ENCODE measurements around the gene WAPL.
"Not testable (repeated sequence)": the region's sequence is repeated elsewhere in the genome, so short reads cannot be mapped to it uniquely, and the experiment has no call there.

WAPL gene

DNA sequence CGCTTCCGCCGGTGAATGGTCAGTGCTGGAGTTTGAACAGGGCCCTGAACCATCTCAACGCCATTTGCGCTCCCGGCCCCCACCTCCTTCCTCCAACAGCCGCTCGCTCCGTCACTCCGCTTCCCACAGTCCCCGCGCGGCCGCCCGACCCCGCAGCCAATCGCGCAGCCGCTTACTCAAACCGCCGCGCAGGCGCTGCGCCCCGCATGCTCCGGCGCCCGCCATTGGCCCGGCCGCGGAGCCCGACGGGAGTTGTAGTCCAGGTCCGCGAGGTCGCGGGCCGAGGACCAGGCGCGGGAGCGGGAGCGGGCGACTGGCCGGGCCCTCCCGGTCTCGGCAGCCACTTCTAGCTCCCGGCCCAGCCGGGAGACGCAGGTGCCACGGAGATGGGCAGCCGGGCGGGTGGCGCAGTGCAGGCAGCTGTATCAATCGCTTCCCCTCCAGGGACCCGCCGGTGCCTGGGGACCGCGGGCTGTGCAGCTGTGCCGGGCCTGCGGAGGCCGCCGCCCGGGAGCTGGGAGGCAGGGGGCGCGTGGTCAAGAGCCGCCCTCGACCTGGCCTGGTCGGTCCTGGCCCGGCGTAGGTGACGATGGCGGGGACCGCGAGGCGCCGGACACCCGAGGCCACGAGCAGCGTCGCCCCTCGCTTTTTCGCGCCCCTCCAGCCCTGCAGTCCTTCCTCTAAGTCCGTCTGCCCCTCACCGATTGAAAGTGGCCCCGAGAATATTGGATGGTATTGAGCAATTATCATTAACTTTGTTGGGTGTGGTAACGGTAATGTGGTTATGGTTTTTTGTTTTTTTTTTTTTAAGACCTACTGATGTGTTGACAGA is at the start of gene WAPL:
Gene WAPL, minus strand, starts transcription at position 115 of the 832 bp plus-strand sequence. CDS start 3,723 bp downstream, outside the sequence.
- Histone ChIP-seq H3K9me3 (ENCODE audit: control insufficient read depth, low read length) (no peaks in the 10 kb centered on the region), H3K36me3 (ENCODE audit: control insufficient read depth, insufficient read depth, low read length) (no peaks in the 10 kb centered on the region), H3K4me3 (ENCODE audit: low read length) (peak within 1 kb of the TSS; percentile 69), H3K4me1 (ENCODE audit: control insufficient read depth, insufficient read depth, low read length) (peaks cover 7% of the 10 kb centered on the region), H3K9ac (ENCODE audit: low read length) (peak within 1 kb of the TSS; percentile 91), H3K27me3 (ENCODE audit: control insufficient read depth, insufficient read depth, low read length) (no peaks in the 10 kb centered on the region)

DNA sequence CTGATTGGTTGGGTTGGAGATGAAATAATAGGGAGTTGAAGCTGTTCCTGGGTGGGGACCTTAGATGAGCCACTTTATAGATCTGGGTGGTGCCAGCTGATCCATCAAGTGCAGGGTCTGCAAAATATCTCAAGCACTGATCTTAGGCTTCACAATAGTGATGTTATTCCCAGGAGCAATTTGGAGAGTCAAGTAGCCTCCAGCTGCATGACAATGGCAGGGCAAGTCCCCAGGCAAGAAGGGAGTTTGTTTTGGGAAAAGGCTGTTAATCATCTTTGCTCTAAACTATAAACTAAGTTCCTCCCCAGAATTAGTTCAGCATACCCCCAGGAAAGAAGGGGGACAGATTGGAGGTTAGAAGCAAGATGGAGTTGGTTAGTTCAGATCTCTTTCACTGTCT is 47.7 kb upstream of the WAPL start:
- Histone ChIP-seq H3K9ac (ENCODE audit: low read length) (no peak overlapping the region), H3K36me3 (ENCODE audit: control insufficient read depth, insufficient read depth, low read length) (no peaks in the 10 kb centered on the region), H3K4me1 (ENCODE audit: control insufficient read depth, insufficient read depth, low read length) (no peaks in the 10 kb centered on the region), H3K9me3 (ENCODE audit: control insufficient read depth, low read length) (no peaks in the 10 kb centered on the region), H3K4me3 (ENCODE audit: low read length) (no peak overlapping the region), H3K27me3 (ENCODE audit: control insufficient read depth, insufficient read depth, low read length) (no peaks in the 10 kb centered on the region)

DNA sequence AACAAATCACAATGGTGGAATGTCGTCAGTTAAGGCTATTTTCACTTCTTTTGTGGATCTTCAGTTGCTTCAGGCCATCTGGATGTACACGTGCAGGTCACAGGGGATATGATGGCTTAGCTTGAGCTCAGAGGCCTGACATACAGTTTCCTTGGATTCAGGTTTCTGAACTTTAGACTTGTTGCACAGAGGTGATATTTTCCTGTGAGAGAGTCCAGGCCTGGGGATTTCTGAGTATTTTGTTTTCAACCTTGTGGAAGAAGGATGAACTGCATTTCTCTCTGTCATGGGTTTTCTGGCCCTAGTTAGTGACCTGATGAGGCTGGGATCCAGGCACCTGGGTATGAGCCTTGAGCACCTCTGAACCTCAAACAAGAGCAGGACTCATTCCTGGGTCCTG is 44.9 kb upstream of the WAPL start:
- H3K4me3 ChIP-seq (ENCODE audit: low read length); H3K9ac ChIP-seq (ENCODE audit: low read length); H3K9me3 ChIP-seq (ENCODE audit: control insufficient read depth, low read length); H3K4me1 ChIP-seq (ENCODE audit: control insufficient read depth, insufficient read depth, low read length); H3K36me3 ChIP-seq (ENCODE audit: control insufficient read depth, insufficient read depth, low read length); H3K27me3 ChIP-seq (ENCODE audit: control insufficient read depth, insufficient read depth, low read length): not testable (repeated sequence)

GRCh38 chr10:86563338-86563737 is 41.7 kb upstream of the WAPL start:
- H3K9ac ChIP-seq (ENCODE audit: low read length); H3K4me3 ChIP-seq (ENCODE audit: low read length); H3K27me3 ChIP-seq (ENCODE audit: control insufficient read depth, insufficient read depth, low read length); H3K4me1 ChIP-seq (ENCODE audit: control insufficient read depth, insufficient read depth, low read length); H3K9me3 ChIP-seq (ENCODE audit: control insufficient read depth, low read length); H3K36me3 ChIP-seq (ENCODE audit: control insufficient read depth, insufficient read depth, low read length): not testable (repeated sequence)

- not testable (repeated sequence) for H3K27me3 ChIP-seq (ENCODE audit: control insufficient read depth, insufficient read depth, low read length); H3K9me3 ChIP-seq (ENCODE audit: control insufficient read depth, low read length); H3K9ac ChIP-seq (ENCODE audit: low read length); H3K36me3 ChIP-seq (ENCODE audit: control insufficient read depth, insufficient read depth, low read length); H3K4me3 ChIP-seq (ENCODE audit: low read length)
- H3K4me1 ChIP-seq (ENCODE audit: control insufficient read depth, insufficient read depth, low read length): peaks cover 14% of the 10 kb centered on the region
Measured at GRCh38 chr10:86558695-86559094, 37.1 kb upstream of the WAPL start.

DNA sequence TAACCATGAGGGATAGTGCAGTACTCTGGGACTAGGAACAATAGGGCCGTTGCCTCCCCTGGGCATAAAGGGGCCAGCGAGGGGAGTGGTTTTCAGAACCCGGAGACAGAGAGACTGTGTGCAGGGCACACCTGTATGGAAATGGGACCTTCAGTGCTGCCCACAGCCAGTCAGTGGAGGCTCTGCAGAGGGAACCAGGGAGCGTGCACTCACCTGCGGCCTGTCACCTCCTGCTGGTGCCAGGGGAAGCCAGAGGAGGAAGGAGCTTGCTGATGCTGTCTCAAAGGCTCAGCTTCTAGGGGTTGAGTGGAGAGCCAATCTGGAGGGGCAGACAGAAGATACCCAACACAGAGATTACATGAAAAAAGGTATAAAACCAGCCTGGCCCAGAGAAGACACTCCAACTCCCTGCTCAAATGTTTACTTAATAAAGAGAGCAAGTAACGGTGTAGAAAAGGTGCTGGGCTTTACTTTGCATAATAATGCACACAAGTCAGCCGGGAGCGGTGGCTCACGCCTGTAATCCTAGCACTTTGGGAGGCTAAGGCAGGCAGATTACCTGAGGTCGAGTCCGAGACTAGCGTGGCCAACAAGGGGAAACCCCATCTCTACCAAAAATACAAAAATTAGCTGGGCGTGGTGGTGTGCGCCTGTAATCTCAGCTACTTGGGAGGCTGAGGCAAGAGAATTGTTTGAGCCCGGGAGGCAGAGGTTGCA is 35.5 kb upstream of the WAPL start:
- H3K4me3 ChIP-seq (ENCODE audit: low read length): no peak overlapping the region
- no peaks in the 10 kb centered on the region for H3K27me3 ChIP-seq (ENCODE audit: control insufficient read depth, insufficient read depth, low read length)
- H3K9ac ChIP-seq (ENCODE audit: low read length): no peak overlapping the region
- peaks cover 14% of the 10 kb centered on the region for H3K4me1 ChIP-seq (ENCODE audit: control insufficient read depth, insufficient read depth, low read length)
- no peaks in the 10 kb centered on the region for H3K9me3 ChIP-seq (ENCODE audit: control insufficient read depth, low read length)
- H3K36me3 ChIP-seq (ENCODE audit: control insufficient read depth, insufficient read depth, low read length): no peaks in the 10 kb centered on the region

GRCh38 chr10:86556532-86556931 is 34.9 kb upstream of the WAPL start:
- H3K4me1 ChIP-seq (ENCODE audit: control insufficient read depth, insufficient read depth, low read length): peaks cover 14% of the 10 kb centered on the region
- H3K9me3 ChIP-seq (ENCODE audit: control insufficient read depth, low read length): no peaks in the 10 kb centered on the region
- no peaks in the 10 kb centered on the region for H3K27me3 ChIP-seq (ENCODE audit: control insufficient read depth, insufficient read depth, low read length)
- no peak overlapping the region for H3K4me3 ChIP-seq (ENCODE audit: low read length)
- H3K36me3 ChIP-seq (ENCODE audit: control insufficient read depth, insufficient read depth, low read length): no peaks in the 10 kb centered on the region
- H3K9ac ChIP-seq (ENCODE audit: low read length): no peak overlapping the region

DNA sequence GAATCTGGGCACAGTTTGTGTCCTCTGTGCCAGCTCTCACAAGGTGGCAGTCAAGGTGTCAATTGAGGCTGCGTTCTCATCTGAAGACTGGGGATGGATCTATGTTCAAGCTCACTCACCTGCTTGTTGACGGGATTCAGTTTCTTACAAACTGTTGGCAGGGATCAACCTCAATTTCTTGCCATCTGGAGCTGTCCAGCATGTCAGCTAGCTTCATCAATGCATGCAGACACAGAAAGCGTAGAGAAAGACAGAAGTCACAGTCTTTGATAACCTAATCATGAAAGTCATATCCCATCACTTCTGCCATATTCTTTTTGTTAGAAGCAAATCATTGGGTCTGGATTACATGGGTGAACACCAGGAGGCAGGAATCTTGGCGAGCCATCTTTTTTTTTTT is 32.0 kb upstream of the WAPL start:
- H3K4me1 ChIP-seq (ENCODE audit: control insufficient read depth, insufficient read depth, low read length): peaks cover 7% of the 10 kb centered on the region
- H3K36me3 ChIP-seq (ENCODE audit: control insufficient read depth, insufficient read depth, low read length): no peaks in the 10 kb centered on the region
- no peaks in the 10 kb centered on the region for H3K27me3 ChIP-seq (ENCODE audit: control insufficient read depth, insufficient read depth, low read length)
- H3K4me3 ChIP-seq (ENCODE audit: low read length): no peak overlapping the region
- H3K9me3 ChIP-seq (ENCODE audit: control insufficient read depth, low read length): no peaks in the 10 kb centered on the region
- H3K9ac ChIP-seq (ENCODE audit: low read length): no peak overlapping the region

GRCh38 chr10:86553213-86553612 is 31.6 kb upstream of the WAPL start:
- Histone ChIP-seq H3K4me3 (ENCODE audit: low read length) (no peak overlapping the region), H3K9ac (ENCODE audit: low read length) (no peak overlapping the region), H3K4me1 (ENCODE audit: control insufficient read depth, insufficient read depth, low read length) (peaks cover 7% of the 10 kb centered on the region), H3K9me3 (ENCODE audit: control insufficient read depth, low read length) (no peaks in the 10 kb centered on the region), H3K36me3 (ENCODE audit: control insufficient read depth, insufficient read depth, low read length) (no peaks in the 10 kb centered on the region), H3K27me3 (ENCODE audit: control insufficient read depth, insufficient read depth, low read length) (no peaks in the 10 kb centered on the region)

DNA sequence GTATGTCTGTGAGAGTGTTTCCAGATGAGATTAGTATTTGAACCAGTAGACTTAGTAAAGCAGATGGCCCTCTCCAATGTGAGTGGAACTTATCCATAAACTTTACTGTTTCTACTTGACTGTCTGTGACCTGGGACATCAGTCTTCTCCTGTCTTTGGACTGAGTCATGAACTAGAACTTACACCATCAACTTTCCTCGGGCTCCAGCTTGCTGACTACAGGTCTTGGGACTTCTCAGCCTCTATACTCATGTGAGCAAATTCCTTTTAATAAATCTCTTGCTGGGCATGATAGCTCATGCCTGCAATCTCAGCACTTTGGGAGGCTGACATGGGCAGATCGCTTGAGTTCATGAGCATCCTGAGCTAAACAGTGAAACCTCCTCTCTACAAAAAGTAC is 25.7 kb upstream of the WAPL start:
- Histone ChIP-seq H3K27me3 (ENCODE audit: control insufficient read depth, insufficient read depth, low read length) (no peaks in the 10 kb centered on the region), H3K4me1 (ENCODE audit: control insufficient read depth, insufficient read depth, low read length) (no peaks in the 10 kb centered on the region), H3K9me3 (ENCODE audit: control insufficient read depth, low read length) (no peaks in the 10 kb centered on the region), H3K36me3 (ENCODE audit: control insufficient read depth, insufficient read depth, low read length) (no peaks in the 10 kb centered on the region), H3K4me3 (ENCODE audit: low read length) (no peak overlapping the region), H3K9ac (ENCODE audit: low read length) (no peak overlapping the region)

DNA sequence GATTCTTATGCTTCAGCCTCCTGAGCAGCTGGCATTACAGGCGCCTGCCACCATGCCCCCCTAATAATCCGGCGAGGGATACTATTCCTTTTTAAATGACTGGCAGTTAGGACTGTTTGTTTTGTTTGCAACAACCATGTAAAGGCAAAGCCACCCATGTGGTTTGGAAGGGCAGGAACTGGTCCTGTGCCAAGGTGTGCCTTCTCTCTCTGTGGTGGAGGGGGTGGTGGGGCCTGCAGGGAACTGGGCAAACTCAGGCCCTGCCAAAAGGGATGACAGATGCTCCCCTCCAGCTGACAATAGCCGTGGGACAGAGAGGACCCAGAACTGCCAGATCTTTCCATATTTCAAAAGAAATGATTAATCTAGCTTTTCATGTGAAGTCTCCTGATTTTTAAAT is 23.5 kb upstream of the WAPL start:
- H3K4me1 ChIP-seq (ENCODE audit: control insufficient read depth, insufficient read depth, low read length): no peaks in the 10 kb centered on the region
- no peaks in the 10 kb centered on the region for H3K27me3 ChIP-seq (ENCODE audit: control insufficient read depth, insufficient read depth, low read length)
- no peak overlapping the region for H3K4me3 ChIP-seq (ENCODE audit: low read length)
- no peaks in the 10 kb centered on the region for H3K9me3 ChIP-seq (ENCODE audit: control insufficient read depth, low read length)
- no peaks in the 10 kb centered on the region for H3K36me3 ChIP-seq (ENCODE audit: control insufficient read depth, insufficient read depth, low read length)
- H3K9ac ChIP-seq (ENCODE audit: low read length): no peak overlapping the region

DNA sequence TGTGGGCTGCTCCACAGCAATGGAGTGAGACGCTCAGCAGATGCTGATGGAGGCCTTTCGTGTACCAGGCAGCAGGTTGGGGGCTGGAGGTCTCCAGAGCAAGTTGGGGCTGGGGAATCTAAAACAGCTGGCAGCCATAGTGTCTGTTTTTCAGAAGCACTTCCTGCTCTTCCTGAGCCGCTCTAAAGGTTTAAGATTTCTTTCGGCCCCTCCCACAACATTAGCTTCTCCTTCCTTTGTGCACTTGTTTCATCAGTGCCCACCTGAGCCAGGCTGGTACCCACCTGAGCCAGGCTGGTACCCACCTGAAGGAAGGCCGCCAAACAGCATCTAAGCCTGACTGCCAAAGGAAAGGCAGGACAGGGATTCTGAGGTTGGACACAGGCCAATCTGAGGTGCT is 18.4 kb upstream of the WAPL start:
- no peak overlapping the region for H3K9ac ChIP-seq (ENCODE audit: low read length)
- H3K4me3 ChIP-seq (ENCODE audit: low read length): no peak overlapping the region
- H3K4me1 ChIP-seq (ENCODE audit: control insufficient read depth, insufficient read depth, low read length): peaks cover 4% of the 10 kb centered on the region
- no peaks in the 10 kb centered on the region for H3K36me3 ChIP-seq (ENCODE audit: control insufficient read depth, insufficient read depth, low read length)
- no peaks in the 10 kb centered on the region for H3K9me3 ChIP-seq (ENCODE audit: control insufficient read depth, low read length)
- no peaks in the 10 kb centered on the region for H3K27me3 ChIP-seq (ENCODE audit: control insufficient read depth, insufficient read depth, low read length)

All from mucosa of stomach (tissue), 1 donor.